Measurements from ENCODE around the gene PKIB.

The PKIB gene

DNA sequence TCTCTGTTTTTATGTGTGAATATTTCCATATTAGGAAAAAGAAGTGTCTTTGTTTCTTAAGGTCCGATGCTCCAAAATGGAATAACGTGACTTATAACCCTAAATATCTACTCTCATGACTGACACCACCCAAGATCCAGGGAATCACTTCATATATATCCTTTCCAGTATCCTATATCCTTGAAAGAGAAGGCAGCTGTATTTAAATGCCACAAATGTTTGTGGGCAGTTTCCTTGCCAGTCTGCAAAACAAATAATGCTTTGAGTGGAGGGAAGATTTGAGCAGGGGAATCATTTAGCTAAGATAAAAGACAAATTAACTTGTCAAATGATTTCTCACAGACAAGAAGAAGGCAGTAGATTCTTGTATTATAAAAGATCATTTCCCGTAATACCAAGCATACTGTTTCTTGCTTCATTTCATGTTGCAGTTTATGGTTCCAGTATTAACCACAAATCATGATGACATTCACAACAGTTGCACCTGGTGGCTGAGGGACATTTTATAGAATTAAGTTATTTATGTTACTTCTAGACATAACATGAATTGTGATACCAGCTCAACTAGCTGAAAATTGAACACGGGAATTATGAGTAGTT is 139.3 kb downstream of the PKIB start:
- no peak for DNase-seq

DNA sequence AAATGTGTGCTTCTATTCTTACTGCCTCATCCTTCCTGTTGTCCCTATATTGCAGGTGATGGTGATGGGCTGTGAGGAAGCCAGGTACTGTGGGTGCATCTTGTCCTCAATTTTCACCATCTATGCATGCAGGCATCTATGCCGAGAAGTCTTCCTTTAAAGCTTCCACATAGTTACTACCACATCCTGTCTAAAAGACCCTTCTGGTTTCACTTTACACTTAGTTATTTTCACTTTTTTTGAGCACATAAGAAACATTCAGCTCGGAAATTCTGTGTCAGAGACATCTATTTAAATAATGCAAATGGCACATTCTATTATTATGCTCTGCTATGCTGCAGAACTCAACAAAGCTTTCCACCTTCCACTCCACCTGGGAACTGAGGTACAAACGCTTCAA is 141.1 kb downstream of the PKIB start:
- no peak for DNase-seq

DNA sequence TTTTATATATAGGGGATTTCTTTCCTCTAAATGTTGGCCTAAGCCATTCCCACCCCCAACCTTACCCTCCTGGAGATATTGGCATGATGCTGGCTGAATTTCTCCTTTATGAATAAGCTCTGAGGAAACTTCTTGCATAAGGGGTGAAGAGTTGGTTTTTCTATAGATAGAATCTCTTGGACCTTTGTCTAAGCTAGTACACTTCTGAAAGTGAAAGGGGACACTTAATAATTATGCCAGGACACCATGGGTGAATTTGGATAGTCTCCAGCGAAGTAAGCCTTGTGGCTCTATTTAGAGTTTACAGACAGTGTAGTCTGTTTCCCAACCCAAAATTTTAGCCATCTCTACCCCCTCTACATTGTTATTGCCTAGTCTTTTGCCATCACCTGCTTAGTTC is 142.3 kb downstream of the PKIB start:
- no peak for DNase-seq

DNA sequence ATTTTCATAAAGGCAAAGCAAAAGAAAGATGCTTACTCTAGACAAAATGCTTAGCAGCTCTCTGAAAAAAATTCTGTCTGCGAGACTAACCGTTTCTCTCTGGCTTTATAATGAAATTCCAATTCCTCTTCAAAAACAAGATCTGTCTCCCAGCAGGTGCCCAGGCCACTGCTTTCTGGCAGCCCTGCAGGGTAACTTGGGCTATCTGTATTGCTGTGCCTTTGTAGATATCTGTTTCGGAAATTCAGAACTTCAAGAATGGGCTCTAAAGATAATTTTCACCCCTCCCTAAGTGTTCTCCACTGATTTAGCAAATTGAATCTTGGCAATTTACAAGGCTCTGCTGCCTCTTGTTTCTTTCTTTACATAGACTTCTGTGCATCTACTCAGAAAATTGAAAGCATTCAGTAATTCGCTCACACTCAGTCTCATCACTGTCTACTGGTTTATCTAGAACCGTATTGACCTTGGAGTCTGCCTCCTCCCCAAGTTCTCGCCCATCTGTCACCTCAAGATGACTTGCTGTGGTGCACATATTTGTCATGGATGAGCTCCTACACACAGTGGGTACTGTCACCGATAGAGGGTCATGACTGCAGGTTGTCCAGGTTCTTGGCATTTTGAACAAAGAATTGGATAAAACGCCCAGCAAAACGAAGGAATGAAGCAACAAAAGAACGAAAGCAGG is 142.9 kb downstream of the PKIB start:
- no peak for DNase-seq

DNA sequence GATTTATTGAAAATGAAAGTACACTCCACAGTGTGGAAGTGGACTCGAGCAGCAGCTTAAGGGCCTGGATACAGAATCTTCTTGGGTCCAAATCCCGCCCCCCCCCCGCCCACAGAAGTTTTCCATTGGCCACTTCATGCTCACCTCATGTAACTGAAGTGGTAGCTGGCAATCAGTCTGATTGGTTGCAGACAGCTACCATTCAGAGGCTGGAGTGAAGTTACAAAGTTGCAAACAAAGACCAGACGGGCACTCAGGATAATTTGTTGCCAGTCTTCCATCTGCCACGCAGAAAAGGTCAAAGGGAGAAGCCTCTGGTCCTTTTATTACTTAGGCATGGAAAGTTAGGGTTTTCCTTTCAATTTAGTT is 143.5 kb downstream of the PKIB start:
- no peak for DNase-seq

DNA sequence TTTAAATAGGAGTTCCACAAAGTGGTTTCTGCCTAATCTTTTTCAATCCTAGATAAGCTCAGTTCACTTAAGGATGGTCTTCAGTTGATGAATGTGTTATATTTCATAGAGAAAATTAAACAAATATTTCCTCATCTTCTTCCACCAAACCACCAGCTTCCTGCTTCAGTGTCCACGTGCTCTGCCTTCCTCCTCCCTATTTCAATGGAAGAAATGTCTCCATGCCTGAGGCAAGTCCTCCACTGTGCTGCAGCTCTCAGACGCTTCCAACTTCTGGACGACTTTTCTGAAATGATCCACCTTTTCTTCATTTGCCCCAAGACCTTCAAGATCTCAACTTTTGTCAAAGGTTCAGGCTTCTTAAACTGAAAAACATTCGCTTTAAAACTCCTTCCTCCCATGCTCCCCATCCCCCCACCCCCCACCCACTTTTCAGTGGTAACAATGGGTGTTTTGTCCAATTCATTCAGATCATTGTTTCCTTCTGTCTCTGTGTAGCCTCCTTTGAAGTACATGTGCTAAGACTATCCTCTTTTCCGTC is 144.1 kb downstream of the PKIB start:
- no peak for DNase-seq

DNA sequence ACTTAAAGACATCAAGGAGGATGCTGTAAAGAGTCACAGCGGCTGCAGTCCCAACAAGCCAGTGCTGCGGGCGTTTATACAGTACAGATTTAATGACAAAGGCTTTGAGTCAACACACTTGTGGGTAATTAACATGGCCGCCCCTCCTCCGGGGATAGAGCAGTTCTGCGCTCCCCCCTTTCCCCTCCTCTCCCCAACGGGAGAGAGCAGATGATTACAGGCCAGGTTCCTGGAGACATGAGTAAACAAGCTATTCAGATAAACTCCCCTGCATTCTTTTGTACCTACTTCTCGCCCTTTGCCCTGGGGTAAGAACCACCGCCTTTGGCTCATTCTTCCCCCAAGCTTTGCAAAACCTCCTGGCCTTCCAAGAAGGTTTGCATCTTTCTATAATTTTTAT is 145.7 kb downstream of the PKIB start:
- DNase-seq: no peak

DNA sequence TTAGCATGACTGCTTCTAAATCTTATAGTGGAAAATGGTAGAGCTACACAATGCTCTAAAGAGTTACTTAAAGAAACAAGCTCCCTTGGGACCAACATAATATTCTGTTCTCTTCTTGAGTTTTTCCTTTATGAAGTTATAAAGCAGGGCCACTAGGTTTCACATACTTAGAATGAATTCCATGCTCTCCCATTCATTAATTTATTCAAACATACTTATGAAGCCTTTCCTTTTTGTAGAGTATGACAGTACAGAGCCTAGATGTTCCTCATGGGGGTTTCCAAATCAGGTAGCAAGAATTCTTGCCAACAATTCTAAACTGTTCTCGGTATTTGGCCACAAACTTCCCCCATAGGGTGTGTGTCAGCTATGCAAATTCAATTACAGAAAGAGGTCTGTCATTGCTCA is 148.7 kb downstream of the PKIB start:
- DNase-seq: no peak

DNA sequence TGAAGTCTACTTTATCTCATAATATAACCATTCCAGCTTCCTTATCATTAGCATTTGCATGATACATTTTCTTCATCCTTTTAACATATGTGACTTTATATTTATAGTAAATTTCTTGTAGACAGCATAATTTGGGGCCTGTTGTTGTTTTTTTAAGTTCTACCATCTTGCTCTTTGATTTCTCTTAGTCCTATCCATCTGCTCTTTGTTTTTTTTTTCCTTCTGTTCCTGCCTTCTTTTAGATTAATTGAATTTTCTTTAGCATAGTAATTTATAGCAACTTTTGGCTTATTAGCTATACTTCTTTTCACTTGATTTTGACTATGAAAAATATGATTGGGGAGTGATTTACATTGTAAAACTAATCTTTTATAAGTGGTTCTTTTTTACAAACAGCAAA is 150.1 kb downstream of the PKIB start:
- no peak for DNase-seq

DNA sequence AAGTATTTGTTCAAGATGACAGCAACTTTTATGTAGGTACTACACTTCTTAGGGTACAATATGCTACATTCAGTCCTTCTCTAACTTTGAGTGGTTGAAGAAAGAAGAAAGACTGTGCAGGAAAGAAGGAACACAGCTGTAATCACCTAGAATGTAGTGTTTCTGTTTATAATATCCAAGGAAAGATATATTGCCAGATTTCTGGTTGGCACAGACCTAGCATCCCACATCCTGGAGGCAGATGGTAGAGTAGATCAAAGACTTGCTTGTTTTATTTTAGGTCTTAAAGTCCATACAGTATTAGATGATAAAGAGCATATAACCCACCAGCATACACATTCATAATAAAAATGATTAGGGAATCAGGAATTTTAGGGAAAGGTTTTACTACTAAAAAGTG is 156.1 kb downstream of the PKIB start:
- no peak for DNase-seq

DNA sequence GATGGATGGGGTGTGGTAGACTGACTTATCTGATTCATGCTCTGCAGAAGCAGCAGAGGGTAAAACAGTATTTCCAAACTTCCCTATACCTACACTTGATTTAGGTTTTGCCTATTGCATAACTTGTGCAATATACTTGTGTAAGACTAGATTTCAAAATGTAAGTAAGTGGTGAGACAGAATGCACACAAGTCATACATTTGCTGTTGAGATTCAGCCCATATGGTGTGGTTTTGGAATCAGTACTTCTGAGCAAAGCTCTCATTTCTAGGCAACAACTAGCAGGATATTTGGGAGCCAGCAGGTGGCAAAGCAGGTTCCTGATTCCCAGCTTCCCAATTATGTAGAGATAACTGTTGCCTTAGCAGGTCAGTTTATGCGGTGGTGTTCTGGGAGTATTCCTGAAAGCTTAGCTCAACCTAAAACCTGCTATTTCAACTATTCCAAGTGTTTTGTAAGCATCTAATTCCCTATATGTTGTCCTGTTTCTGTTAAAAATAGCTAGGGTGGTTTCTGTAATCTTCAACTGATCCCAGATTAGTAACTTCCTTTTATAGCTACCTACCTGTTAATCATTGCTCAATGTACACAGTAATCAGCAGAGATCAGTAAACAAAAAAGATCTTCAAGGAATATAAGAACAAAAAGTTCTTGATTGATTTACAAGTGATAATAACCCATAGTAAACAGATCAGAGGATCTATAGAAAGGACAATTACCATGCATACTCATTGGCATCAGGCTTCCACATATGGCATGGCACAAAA is 160.8 kb downstream of the PKIB start:
- DNase-seq: no peak

DNA sequence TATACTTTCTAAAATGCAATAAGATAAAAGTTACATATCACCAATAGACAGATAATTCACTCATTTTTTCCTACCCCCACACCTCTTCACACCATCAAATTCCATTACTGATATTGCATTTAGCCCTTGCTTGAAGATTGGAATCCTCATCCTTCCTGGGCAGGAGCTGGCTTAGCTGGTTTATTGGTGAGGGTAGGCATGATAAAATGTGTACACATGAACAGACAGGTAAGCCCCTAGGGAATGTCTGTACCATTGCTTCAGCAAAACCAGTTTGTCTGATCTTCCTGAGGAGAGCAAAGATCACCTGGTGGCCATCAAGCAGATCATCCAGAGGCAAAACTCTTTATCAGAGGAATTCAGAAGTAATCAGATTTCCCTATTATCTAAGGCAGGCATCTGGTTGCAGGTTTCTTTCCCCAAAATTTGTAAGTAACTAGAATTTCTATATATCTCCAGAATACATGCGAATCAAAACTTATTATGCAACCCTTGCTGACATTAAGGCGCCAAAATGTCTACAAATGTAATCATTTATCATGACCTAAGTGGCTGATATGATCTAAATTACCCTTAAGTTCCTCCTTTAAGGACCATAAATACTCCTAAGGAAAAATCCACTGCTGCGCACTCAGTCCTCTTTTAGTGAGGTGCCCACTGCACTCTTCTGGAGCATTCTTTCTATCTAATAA is 162.7 kb downstream of the PKIB start:
- DNase-seq: no peak

Data from midbrain (tissue), 1 donor.